ENCODE results near the gene DPP7.
A peak's percentile ranks its signal among the peaks of the same experiment; 100 is the strongest.
"Not testable (repeated sequence)": the region's sequence is repeated elsewhere in the genome, so short reads cannot be mapped to it uniquely, and the experiment has no call there.

DPP7 gene

GRCh38 chr9:137077010-137077747, 37.4 kb downstream of the DPP7 start, which contains the start of gene UAP1L1:
Gene UAP1L1, plus strand, starts transcription at chr9:137077517. Its CDS starts 16 bp downstream, at chr9:137077533.
- DNase-seq (ENCODE audit: insufficient read length, low spot score) = peak; percentile 80

GRCh38 chr9:137076636-137077009, 37.9 kb downstream of the DPP7 start:
- FAIRE-seq (no peak), DNase-seq (ENCODE audit: insufficient read length, low spot score) (no peak)

More at GRCh38 chr9:137077010-137077747, 37.4 kb downstream of the DPP7 start, which contains the start of gene UAP1L1:
- FAIRE-seq = peak; percentile 67

- FAIRE-seq = no peak
- DNase-seq (ENCODE audit: insufficient read length, low spot score) = no peak
These were observed 39.2 kb downstream of the DPP7 start for GRCh38 chr9:137075275-137075775.

- no peak for DNase-seq (ENCODE audit: insufficient read length, low spot score)
- FAIRE-seq = no peak
These were observed 39.8 kb downstream of the DPP7 start for GRCh38 chr9:137074657-137075274.

- DNase-seq (ENCODE audit: insufficient read length, low spot score) = no peak
- FAIRE-seq = no peak
These were observed 40.5 kb downstream of the DPP7 start for GRCh38 chr9:137073992-137074399.

GRCh38 chr9:137071282-137071681, 43.3 kb downstream of the DPP7 start:
- DNase-seq (ENCODE audit: insufficient read length, low spot score) (no peak), FAIRE-seq (no peak)

- FAIRE-seq = no peak
- no peak for DNase-seq (ENCODE audit: insufficient read length, low spot score)
These were observed 43.6 kb downstream of the DPP7 start for GRCh38 chr9:137070906-137071275.

GRCh38 chr9:137070201-137070905, 44.2 kb downstream of the DPP7 start, which contains the start of gene SAPCD2:
Gene SAPCD2, minus strand, starts transcription at chr9:137070557. Its CDS starts 97 bp downstream, at chr9:137070460.
- DNase-seq (ENCODE audit: insufficient read length, low spot score) (peak; percentile 95), FAIRE-seq (peak; percentile 85)

GRCh38 chr9:137069508-137070091, 44.9 kb downstream of the DPP7 start:
- FAIRE-seq (no peak), DNase-seq (ENCODE audit: insufficient read length, low spot score) (no peak)

- FAIRE-seq (no peak), DNase-seq (ENCODE audit: insufficient read length, low spot score) (no peak)
These were observed 45.7 kb downstream of the DPP7 start for GRCh38 chr9:137068539-137069507.

GRCh38 chr9:137067860-137068538, 46.5 kb downstream of the DPP7 start:
- DNase-seq (ENCODE audit: insufficient read length, low spot score) = peak; percentile 97
- peak; percentile 79 for FAIRE-seq

- DNase-seq (ENCODE audit: insufficient read length, low spot score) (no peak), FAIRE-seq (no peak)
These were observed 48.3 kb downstream of the DPP7 start for GRCh38 chr9:137066096-137066861.

GRCh38 chr9:137065336-137065967, 49.1 kb downstream of the DPP7 start:
- FAIRE-seq = no peak
- DNase-seq (ENCODE audit: insufficient read length, low spot score) = no peak

- FAIRE-seq (no peak), DNase-seq (ENCODE audit: insufficient read length, low spot score) (no peak)
These were observed 49.7 kb downstream of the DPP7 start for GRCh38 chr9:137064880-137065164.

- DNase-seq (ENCODE audit: insufficient read length, low spot score) (no peak), FAIRE-seq (peak; percentile 84)
These were observed 50.3 kb downstream of the DPP7 start for GRCh38 chr9:137064027-137064879.

- FAIRE-seq (no peak), DNase-seq (ENCODE audit: insufficient read length, low spot score) (no peak)
These were observed 51.1 kb downstream of the DPP7 start for GRCh38 chr9:137063311-137064026.

GRCh38 chr9:137062798-137063197, 51.7 kb downstream of the DPP7 start:
- FAIRE-seq; DNase-seq (ENCODE audit: insufficient read length, low spot score): not testable (repeated sequence)
